Adrenal gland (tissue), 12 donors: ENCODE results near the gene PIWIL1. TPM values are rescaled to one million over a fixed set of nuclear protein-coding genes. Genes with fewer than 3 reads are reported as not detected.

Experiments used
- DNase-seq, 7 donors: peaks; one replicate each; pipeline ENCODE4 v3.0.0-alpha.2; 2019 to 2020
- H3K27ac ChIP-seq, 5 donors: fragments of 200-600 bp; sonication (generic) in 4 of 5; 1 replicate in 3 of 5; 2 replicates in 2 of 5; pipeline versions ENCODE4 v1.5.1 to v1.8.0; 2016 to 2020; ENCODE audit warnings: mild to moderate bottlenecking in 1 of 5
- H3K27me3 ChIP-seq: fragments of 200-600 bp; 2 replicates; pipeline ENCODE4 v1.8.0; 2021
- H3K36me3 ChIP-seq, 2 donors: fragments of 200-600 bp; replicated peaks in 1 of 2; 1 replicate in 1 of 2; 2 replicates in 1 of 2; pipeline versions ENCODE4 v1.5.1 to v1.8.0; 2018 to 2022
- H3K4me1 ChIP-seq, 2 donors: fragments of 200-600 bp; replicated peaks in 1 of 2; 1 replicate in 1 of 2; 2 replicates in 1 of 2; pipeline versions ENCODE4 v1.5.1 to v1.8.0; 2018 to 2021
- H3K4me3 ChIP-seq, 4 donors: fragments of 200-600 bp; sonication (generic) in 3 of 4; one replicate each; pipeline ENCODE4 v1.5.1; 2016 to 2018
- H3K9me3 ChIP-seq, 3 donors: fragments of 200-600 bp; sonication (generic) in 1 of 3; replicated peaks in 1 of 3; 1 replicate in 2 of 3; 2 replicates in 1 of 3; pipeline versions ENCODE4 v1.5.1 to v1.8.0; 2016 to 2021
- CTCF ChIP-seq, 6 experiments: fragments of 450-650 bp in 4 of 6; fragments of 200-600 bp in 2 of 6; sonication (generic) in 1 of 6; IDR thresholded peaks; 1 replicate in 5 of 6; 2 replicates in 1 of 6; pipeline versions ENCODE4 v1.5.1 to v1.8.0; 2016 to 2021; ENCODE audit warnings: antibody characterized with exemption in 6 of 6, mild to moderate bottlenecking in 2 of 6, moderate library complexity in 1 of 6
- POLR2A ChIP-seq, 2 donors: fragments of 450-650 bp; IDR thresholded peaks; one replicate each; pipeline ENCODE4 v1.6.1; 2017; ENCODE audit warnings: antibody characterized with exemption in 2 of 2, mild to moderate bottlenecking in 2 of 2, moderate library complexity in 1 of 2
- WGBS, 4 donors: extraction: QIAGEN DNeasy Blood & Tissue Kit in 2 of 4; methylation state at CpG; one replicate each; pipeline versions ENCODE4 v1.1.5 to v1.1.7; 2013 to 2017; 5-methylcytosine and 5-hydroxymethylcytosine counted together
- intact Hi-C, 2 donors: fragments of 100-400 bp; cut with DNase I; formaldehyde crosslinking; loops; one replicate each; pipeline versions ENCODE4 v1.14.1 to v1.15.0; 2022 to 2023
- polyA plus RNA-seq, 3 donors: library from polyadenylated mRNA; stranded (reverse); fragments of 200-250 nt in 2 of 3; fragments of 350-450 nt in 1 of 3; fragmentation: Illumina TruSeq in 1 of 3; extraction: RNeasy Lipid Tissue Mini Kit (QIAGEN cat#74804) in 1 of 3; gene quantifications; one replicate each; pipeline ENCODE4 v1.2.3, GENCODE V29; 2013 to 2014
- total RNA-seq, 9 donors: library from RNA; depleted of rRNA in 4 of 9; stranded (reverse); fragments of >200 nt in 4 of 9; fragments of 120-200 nt in 1 of 9; fragmentation: NEBNext Ultra II Directional in 1 of 9; extraction: Animal tissue kit (Norgen Biotek cat#: 25700) in 1 of 9; gene quantifications; one replicate each; pipeline versions ENCODE4 v1.1.0 to v1.2.4, GENCODE V29; 2013 to 2023
- donor health status: healthy with polysubstance abuse.
- donor health status: Bipolar disorder and iron deficiency.
- donor health status: DM: yes; HTN: yes; CAD: no.
- donor health status: DM: no; HTN: no; CAD: no.
- donor health status: DM: no; HTN: no; CAD: no.
- donor health status: DM: yes; HTN: yes; CAD: no.

PIWIL1 gene
- total and polyA plus RNA-seq, 12 donors, result 0.08 to 0.39 (median 0.20) TPM; not detected in 5

- no peak for DNase-seq
- intact Hi-C loops, result no loop called here
- H3K36me3 ChIP-seq, result no peaks in the 10 kb centered on the region
- TF ChIP-seq POLR2A (IDR thresholded peaks at IDR 0.05), result no peak
- no peak for TF ChIP-seq CTCF (IDR thresholded peaks at IDR 0.05)
- no peak overlapping the region for H3K4me3 ChIP-seq
- no peaks in the 10 kb centered on the region for H3K27me3 ChIP-seq
- 63 to 78% (median 66%) methylated on average over 2 of the region's 2 CpGs for WGBS, 4 donors
- no peaks in the 10 kb centered on the region for H3K9me3 ChIP-seq
- no peaks in the 10 kb centered on the region for H3K4me1 ChIP-seq
- H3K27ac ChIP-seq, result no peak overlapping the region
These were observed 59.0 kb downstream of the PIWIL1 start for GRCh38 chr12:130396667-130397066.

- H3K27ac ChIP-seq, result no peak overlapping the region
- no peaks in the 10 kb centered on the region for H3K27me3 ChIP-seq
- H3K36me3 ChIP-seq, result no peaks in the 10 kb centered on the region
- TF ChIP-seq CTCF (IDR thresholded peaks at IDR 0.05) (no peak), POLR2A (IDR thresholded peaks at IDR 0.05) (no peak)
- no peak for DNase-seq
- no peak overlapping the region for H3K4me3 ChIP-seq
- H3K9me3 ChIP-seq, result no peaks in the 10 kb centered on the region
- intact Hi-C loops, result no loop called here
- 74 to 84% (median 77%) methylated on average over 12 of the region's 12 CpGs for WGBS, 4 donors
- H3K4me1 ChIP-seq, result no peaks in the 10 kb centered on the region
These were observed 60.6 kb downstream of the PIWIL1 start for GRCh38 chr12:130398100-130398848.

GRCh38 chr12:130401703-130402102 is 64.0 kb downstream of the PIWIL1 start:
- TF ChIP-seq POLR2A (IDR thresholded peaks at IDR 0.05) (no peak), CTCF (IDR thresholded peaks at IDR 0.05) (no peak)

GRCh38 chr12:130405332-130405731 is 67.6 kb downstream of the PIWIL1 start:
- intact Hi-C loops, result no loop called here
- TF ChIP-seq CTCF (IDR thresholded peaks at IDR 0.05) (no peak), POLR2A (IDR thresholded peaks at IDR 0.05) (no peak)

More at GRCh38 chr12:130401703-130402102, 64.0 kb downstream of the PIWIL1 start:
- no peaks in the 10 kb centered on the region for H3K36me3 ChIP-seq
- no peaks in the 10 kb centered on the region for H3K9me3 ChIP-seq
- H3K4me1 ChIP-seq, result no peaks in the 10 kb centered on the region
- no peak overlapping the region for H3K27ac ChIP-seq
- intact Hi-C loops, result no loop called here
- 73 to 82% (median 76%) methylated on average over 6 of the region's 6 CpGs for WGBS, 4 donors
- DNase-seq, result no peak
- H3K27me3 ChIP-seq, result no peaks in the 10 kb centered on the region
- no peak overlapping the region for H3K4me3 ChIP-seq

More at GRCh38 chr12:130405332-130405731, 67.6 kb downstream of the PIWIL1 start:
- Histone ChIP-seq H3K36me3 (no peaks in the 10 kb centered on the region), H3K27ac (no peak overlapping the region), H3K4me3 (no peak overlapping the region), H3K9me3 (no peaks in the 10 kb centered on the region), H3K27me3 (no peaks in the 10 kb centered on the region), H3K4me1 (no peaks in the 10 kb centered on the region)
- DNase-seq, result no peak
- WGBS, 4 donors, result 54 to 65% (median 62%) methylated on average over 7 of the region's 7 CpGs
